Left forelimb (tissue), 1 donor: ENCODE results near the gene ZNF578.
"Not testable (repeated sequence)": the region's sequence is repeated elsewhere in the genome, so short reads cannot be mapped to it uniquely, and the experiment has no call there.

ENCODE experiments used
- DNase-seq: peaks from one replicate; pipeline ENCODE4 v3.0.0-alpha.2; 2018; ENCODE audit warnings: low spot score

ZNF578 gene

DNA sequence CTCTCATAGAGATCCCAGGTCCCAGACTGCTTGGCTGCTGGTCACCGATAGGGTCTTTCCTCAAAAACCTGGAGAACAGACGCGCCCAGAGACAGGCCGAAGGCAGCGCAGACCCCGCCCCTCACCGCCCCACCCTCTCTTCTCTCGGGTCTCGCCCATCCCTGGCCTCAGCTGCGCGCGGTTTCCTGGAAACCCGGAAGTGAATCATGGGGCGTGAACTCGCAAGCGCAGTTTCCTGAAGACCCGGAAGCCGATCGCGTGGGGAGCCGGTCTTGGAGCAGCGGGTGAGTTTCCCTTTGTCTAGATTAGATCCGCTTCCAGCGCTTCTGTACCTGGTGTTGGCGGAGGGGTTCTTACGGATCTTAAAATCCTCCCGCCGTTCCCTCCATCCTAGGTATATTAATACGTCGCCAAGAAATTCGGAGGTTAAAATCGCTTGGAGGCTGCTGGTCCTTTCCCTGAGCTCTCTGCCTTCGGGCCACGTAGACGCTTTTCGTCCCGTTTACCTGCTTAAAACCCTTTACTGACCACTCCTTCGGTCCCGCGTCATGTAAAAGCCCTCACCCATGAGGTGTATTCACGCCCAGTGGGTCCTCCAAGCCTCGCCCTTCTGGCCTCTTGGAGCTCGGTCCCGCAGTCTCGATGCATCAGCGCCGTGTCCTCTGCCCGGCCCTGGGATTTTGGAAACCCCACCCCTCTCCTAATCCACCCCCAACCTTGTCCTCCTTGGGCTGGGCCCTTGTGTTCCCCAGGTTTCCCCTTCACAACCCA lies at the start of gene ZNF578:
TSS of gene ZNF578 (plus strand) at position 230 of the 771 bp plus-strand sequence. CDS start 48,293 bp downstream, outside the sequence.
- DNase-seq = peak; percentile 91

DNA sequence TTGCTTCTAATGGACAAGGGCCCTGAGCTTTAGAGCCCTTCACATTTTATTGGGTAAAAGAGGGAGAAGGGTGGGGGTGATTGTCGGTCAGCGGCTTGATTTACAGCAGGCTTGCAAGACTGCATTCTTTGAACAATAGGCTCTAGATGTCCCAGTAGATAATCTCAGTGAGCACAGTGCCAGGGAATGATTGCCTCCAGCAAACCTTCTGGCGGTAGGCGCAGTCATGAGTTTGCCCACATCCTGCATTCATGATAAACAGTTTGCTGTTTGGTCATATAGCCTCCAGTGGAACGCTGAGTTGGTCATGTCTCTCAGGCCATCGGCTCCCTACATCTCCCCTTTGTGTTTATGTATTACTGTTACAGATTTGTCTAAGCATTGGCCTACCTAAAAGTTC lies 43.1 kb upstream of the ZNF578 start:
- no peak for DNase-seq

- DNase-seq = no peak
Measured at GRCh38 chr19:52415711-52416110, 37.6 kb upstream of the ZNF578 start.

- DNase-seq = no peak
Measured at GRCh38 chr19:52428937-52429336, 24.4 kb upstream of the ZNF578 start, which contains the start of gene ZNF534. TSS of gene ZNF534 (plus strand) at chr19:52429148. CDS start at chr19:52431475, 2,327 bp downstream.

DNA sequence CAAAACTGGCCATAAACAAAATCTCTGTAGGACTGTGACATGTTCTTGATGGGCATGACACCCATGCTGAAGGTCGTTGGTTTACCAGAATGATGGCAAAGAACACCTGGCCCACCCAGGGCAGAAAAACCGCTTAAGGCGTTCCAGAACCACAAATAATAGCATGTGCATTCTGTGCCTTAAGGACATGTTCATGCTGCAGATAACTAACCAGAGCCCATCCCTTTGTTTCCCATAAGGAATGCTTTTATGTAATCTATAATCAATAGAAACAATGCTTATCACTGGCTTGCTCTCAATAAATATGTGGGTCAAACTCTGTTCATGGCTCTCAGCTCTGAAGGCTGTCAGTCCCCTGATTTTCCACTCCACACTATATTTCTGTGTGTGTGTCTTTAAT lies 11.2 kb upstream of the ZNF578 start:
- DNase-seq = no peak

GRCh38 chr19:52444506-52444905 lies 8.8 kb upstream of the ZNF578 start:
- no peak for DNase-seq

GRCh38 chr19:52451241-52451640 lies 2.1 kb upstream of the ZNF578 start:
- DNase-seq = no peak

DNA sequence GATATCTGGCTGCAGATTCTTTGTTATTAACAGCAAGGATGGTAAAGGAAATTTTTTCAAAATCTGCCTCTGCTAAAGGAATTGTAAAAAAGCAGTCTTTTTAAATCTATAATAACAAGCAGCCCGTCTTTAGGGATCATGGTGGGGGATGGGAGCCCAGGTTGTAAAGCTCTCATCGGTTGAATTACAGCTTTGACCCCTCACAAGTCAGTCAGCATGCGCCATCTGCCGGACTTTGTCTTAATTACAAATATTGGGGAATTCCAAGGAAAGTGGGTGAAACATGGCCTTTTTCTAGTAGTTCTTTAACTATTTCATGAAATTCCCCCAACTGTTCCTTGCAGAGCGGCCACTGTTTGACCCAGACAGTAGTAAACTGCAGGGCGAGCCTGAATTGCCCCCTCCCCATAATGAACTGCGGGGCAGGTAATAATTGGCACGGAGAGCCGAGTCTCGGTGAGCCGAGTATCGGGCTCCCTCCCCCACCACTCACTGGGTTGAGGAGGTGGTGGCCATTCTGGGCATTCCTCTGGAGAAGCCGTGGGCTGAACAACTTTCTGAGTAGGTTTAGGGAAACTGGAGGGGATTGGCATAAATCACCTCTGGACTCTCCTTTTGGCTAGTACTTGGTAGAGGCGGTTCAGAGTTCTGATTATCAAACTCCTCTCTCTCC lies 11.6 kb downstream of the ZNF578 start:
- no peak for DNase-seq

DNA sequence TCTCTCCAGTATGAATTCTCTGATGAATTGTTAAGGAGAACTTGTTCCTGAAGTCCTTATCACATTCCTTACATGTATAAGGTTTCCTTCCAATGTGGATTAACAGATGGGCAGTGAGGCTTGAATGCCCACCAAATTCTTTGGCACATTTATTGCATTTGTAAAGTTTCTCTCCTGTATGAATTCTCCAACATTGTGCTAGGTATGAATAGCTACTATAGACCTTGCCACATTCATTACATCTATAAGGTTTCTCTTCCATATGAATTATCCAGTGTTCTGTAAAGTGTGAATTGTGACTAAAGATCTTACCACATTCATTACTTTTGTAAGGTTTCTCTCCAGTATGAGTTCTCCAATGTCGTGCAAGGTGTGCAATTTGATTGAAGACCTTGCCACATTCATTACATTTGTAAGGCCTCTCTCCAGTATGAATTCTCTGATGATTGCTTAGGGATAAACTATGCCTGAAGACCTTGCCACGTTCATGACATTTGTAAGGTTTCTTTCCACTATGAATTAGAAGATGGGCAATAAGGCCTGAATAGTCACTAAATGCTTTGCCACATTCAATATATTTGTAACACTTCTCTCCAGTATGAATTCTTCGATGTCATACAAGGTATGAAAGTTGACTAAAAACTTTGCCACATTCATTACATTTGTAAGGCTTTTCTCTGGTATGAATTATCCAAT lies 20.4 kb downstream of the ZNF578 start:
- DNase-seq = no peak

GRCh38 chr19:52474351-52475127 lies 21.2 kb downstream of the ZNF578 start:
- DNase-seq = no peak

- DNase-seq = not testable (repeated sequence)
Measured at GRCh38 chr19:52484111-52484743, 30.9 kb downstream of the ZNF578 start.

DNA sequence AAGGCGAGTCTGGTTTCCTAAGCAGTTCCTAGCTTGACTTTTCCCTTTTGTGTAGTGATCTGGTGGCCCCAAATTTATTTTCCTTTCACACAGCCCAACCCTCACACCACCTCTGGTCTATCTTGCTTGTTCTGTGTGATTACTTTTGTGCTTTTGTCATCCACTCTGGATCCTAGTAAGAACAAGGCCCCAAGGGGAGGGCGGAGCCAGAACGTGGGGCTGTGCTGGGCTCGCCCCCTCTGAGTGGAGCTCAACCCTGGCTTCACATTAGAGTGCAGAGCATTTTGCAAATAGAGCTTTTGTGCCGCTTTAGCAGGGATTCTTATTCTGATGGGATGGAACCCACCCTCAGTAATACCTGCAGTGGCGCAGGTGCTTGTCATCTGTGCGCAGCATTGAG lies 31.7 kb downstream of the ZNF578 start:
- not testable (repeated sequence) for DNase-seq

GRCh38 chr19:52485561-52486240 lies 32.3 kb downstream of the ZNF578 start:
- DNase-seq = not testable (repeated sequence)

DNA sequence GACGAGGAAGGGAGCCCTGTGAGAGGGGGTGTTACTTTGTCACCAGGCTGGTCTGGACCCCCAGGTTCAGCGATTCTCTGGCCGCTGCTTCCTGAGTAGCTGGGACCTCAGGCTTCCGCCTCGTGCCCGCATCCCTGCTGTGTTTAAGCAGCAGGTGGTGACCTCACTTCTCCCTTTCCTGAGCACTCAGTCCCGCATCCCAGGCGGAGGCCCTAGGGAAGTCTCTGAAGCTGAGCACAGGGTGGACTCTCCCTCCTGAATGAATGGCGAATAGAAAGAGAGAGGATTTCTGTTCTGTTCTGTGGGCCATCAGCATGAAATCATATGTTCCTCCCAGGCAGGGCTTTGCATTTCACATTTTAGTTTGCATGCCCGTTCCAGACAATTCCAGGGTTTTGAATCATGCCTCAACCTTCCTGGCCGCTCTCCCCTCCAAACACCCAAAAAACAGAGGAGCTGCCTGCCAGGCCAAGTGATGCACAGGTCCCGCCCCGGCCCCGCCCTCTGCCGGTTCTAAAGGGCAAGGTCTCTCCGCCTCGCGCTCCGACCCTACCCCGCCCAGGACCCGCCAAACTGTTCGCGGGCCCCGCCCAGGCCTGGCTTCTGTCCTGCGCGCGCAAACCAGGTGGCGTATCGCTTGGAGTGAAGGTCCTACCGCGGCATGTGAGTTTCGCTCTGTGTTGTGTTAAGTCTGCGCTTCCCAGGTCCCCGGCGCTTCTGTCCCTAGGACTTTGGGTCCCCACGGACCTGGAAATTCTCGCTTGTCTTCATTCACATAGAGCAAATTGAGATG lies 39.0 kb downstream of the ZNF578 start:
- peak; percentile 67 for DNase-seq

DNA sequence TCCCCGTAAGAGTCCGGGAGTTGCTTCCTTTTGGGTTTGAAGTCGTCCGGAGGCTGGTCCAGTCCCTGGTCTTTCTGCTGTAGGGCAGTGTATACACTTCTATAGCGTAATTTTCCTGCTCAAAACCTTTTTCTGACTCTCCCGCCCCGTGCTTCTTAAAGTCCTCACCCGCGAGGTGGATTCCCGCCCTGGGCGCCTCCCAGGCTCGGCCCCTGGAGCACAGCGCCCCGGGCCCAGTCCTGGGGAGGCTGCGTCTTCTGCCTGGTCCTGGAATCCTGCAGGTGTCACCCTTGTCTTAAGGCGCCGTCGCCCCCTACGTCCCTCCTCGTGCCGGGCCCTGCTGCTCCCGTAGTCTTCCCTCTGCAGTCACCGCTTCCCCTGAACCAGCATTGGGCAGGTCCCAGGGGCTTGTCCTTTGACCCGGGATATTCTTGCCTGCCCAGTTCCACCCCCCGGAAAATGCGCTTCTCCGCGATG lies 39.7 kb downstream of the ZNF578 start:
- no peak for DNase-seq

GRCh38 chr19:52494518-52494917 lies 41.2 kb downstream of the ZNF578 start:
- DNase-seq = no peak

DNA sequence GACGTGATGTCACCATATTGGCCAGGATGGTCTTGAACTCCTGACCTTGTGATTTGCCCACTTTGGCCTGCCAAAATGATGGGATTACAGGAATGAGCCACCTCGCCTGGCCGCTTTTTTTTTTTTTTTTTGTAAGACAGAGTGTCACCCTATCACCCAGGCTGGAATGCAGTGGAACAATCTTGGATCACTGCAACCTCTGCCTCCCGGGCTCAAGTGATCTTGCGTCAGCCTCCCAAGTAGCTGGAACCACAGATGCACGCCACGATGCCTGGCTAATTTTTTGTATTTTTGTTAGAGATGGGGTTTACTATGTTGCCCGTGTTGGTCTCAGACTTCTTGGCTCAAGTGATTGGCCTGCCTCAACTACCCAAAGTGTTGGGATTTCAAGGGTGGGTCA lies 45.2 kb downstream of the ZNF578 start:
- no peak for DNase-seq

GRCh38 chr19:52500474-52500873 lies 47.1 kb downstream of the ZNF578 start:
- DNase-seq = not testable (repeated sequence)

DNA sequence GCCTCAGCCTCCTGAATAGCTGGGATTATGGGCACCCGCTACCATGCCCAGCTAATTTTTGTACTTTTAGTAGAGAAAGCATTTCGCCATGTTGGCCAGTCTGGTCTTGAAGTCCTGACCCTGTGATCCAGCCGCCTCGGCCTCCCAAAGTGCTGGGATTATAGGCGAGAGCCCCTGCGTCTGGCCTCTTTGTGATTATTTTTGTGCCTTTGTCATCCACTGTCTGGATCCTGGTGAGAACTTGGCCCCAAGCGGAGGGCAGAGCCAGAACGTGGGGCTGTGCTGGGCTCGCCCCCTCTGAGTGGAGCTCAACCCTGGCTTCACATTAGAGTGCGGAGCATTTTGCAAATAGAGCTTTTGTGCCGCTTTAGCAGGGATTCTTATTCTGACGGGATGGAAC lies 47.6 kb downstream of the ZNF578 start:
- not testable (repeated sequence) for DNase-seq

DNA sequence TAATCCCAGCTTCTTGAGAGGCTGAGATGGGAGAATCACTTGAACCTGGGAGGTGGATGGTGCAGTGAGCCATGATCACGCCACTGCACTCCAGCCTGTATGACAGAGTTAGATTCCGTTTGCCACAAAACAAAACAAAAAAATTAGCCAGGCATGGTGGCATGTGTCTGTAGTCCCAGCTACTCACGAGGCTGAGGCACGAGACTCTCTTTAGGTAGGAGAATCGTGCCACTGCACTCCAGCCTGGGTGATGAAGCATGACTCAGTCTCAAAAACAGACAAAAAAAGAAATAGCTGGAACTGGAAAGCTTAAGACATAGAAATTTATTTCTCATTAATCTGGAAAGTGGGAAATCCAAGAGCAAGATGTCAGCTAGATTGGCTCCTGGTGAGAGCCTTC lies 53.9 kb downstream of the ZNF578 start:
- DNase-seq = no peak
